HG03060 (cell line): ENCODE results near the gene WDPCP.
"Not testable (repeated sequence)": the region's sequence is repeated elsewhere in the genome, so short reads cannot be mapped to it uniquely, and the experiment has no call there.

Experiments used
- ATAC-seq: cut with Tn5 transposase; IDR thresholded peaks from one replicate; pipeline ENCODE4 v1.9.1; 2021; ENCODE audit warnings: low read depth, moderate number of reproducible peaks; ENCODE audit not compliant: unreplicated experiment

WDPCP gene

DNA sequence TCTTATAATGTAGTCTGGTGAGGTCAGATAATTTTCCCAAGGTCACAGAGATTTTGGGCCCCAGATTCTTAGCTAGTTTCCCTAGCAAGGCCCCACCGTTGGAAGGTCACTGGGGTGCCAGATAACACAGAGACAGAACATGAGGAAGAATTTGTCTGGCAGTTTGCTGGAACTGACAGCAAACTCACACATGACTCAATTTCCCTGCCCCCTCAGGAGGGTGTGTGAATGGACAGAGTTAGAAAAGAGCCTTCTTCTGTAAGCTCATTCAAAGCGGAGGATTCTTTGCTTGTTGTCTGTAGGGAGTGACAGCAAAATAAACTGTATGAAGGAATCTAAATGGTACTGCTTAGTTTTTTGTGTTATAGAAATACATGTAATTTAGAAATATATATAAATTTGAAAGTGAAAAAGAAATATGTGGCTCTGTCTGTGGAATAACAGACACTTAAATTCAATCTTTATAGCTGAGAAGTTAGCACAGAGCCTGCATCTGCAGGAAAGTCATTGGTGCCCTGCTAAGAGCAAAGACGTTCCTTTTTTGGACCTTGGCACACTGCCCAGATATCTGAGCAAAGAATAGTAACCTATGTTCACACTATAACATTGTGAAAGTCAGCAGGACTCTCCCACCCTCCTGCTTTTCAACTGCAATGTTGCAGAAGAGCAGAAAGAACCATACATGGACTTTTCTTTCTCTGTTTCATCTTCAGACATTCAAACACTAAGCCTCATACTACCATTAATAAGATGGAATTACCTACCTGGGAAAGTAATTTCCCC is 2.5 kb upstream of the WDPCP start:
- ATAC-seq, result no peak

DNA sequence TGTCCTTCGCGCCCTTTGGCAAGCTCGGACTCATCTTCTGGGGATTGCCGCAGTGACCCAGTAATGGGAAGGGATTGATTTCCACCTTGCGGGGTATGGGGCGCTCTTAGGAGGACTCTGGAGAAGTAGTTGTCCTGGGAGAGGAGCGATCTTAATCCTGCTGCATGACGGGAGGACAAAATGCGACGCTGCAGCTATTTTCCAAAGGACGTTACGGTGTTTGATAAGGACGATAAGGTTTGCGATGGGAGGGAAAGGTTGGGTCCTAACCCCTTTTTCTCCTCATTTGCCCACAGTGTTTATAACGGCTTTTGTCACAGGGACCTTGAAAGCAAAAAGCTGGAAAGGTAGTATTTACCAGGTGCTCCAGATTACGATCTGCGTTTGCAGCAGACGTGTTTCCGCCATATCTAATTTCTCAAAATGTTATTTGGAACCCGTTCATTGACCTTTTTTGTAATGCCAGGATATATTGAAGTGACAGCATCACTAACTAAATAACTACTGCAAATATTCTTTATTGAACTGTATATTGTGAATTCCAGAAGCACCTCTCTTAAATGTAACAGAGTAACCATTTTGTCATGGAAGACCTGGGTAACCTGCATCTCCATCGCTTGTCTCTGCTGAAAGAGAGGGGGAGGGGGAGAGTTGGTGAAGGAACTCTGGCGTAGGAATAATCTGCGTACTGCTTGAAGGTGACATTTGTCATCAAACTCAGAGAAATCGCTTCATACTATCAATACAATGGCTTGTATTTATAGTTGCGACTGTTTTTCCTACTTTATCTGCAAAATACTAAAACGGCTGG is 1.1 kb upstream of the WDPCP start:
- ATAC-seq, result no peak

DNA sequence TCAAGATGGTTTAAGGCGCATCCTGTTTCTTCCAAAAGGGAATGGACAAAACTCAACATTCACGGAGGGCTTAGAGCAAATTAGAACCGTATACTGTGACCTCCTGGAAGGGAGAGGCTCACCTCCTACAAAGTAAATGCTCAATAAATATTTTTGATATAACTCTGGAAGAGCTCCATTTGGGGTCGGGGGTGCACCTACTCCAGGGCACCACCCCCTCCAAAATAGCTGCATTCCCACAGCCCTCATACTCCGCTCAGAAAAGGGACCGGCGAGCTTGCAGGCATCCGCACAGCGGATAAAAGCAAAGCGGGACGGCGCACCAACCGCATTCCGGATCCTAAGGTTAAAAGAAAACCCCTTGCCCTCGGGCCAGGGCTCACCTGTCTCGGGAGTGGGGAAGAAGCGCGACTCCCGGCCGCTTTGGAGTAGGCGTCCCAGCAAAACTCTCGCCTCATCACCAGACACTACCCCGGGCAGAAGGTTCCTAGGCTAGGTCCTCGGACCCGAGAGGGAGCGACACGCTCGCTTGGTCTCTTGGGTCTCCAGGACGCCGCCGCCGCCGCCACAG is 378 bp downstream of the WDPCP start:
- ATAC-seq, result no peak

DNA sequence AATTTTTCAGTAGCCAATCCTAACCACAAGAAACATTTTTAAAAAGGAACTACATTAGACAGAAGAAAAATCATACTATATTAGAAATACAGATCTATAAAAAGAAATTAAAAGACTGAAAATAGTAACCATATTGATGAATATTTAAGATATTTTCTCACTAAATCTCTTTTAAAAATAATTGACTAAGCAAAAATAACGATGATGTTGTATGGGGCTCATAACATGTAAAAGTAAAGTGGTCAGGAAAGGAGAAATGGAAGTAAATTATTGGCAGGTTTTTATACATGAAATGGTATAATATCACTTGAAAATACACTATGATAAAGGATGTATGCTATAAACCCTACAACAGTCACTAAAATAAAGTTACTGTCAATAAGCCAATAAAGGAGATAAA is 5.4 kb downstream of the WDPCP start:
- ATAC-seq, result no peak

DNA sequence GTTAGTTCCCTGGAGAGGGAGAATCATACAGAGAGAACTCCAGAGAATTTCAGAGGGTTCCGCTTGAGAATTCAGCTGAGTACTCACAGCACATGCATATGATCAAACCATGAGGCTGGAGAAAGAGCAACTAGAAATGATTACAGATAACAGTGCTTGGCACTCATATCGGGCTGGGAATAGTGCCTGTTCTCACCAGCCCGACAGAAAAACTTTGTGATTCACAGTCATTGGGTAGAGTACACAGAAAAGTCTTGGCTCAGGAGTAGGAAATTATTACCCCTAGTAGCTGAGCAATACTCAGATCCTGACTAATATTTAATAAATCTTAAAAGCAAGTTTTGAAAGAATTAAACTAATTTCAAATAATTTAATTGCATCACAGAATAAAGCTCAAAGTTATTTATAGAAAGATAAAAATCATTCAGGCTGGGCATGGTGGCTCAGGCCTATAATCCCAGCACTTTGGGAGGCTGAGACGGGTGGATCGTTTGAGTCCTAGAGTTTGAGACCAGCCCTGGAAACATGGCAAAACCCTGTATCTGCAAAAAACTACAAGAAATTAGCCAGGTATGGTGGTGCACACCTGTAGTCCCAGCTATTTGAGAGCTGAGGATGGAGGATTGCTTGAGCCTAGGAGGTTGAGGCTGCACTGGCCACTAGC is 6.8 kb downstream of the WDPCP start:
- ATAC-seq, result no peak

DNA sequence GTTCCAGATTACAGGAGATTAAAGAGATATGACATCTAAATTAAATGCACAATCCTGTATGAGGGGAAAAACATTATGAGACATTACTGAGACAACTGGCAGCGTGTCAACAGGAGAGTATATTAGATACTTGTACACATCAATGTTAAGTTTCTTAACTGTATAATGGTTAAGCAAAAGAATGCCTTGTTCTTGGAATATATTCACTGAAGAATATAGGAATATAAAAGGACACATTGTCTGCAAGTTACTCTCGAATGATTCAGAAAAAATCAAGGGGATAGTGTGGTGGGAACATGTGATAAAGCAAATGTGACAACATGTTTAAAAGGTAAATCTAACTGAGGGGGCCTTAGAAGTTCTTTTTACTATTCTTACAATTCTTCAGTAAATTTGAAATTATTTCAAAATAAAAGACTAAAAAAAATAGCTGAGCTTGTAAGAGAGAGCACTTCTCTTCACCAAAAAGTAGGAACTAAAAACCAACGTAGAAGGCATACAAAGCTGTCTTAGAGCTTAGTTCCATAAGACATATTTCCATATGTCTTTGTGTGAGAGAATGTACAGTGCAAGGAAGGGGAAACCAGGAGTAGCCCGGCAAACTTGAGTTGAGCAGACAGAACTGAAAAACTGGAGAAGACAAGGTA is 7.5 kb downstream of the WDPCP start:
- ATAC-seq, result no peak

DNA sequence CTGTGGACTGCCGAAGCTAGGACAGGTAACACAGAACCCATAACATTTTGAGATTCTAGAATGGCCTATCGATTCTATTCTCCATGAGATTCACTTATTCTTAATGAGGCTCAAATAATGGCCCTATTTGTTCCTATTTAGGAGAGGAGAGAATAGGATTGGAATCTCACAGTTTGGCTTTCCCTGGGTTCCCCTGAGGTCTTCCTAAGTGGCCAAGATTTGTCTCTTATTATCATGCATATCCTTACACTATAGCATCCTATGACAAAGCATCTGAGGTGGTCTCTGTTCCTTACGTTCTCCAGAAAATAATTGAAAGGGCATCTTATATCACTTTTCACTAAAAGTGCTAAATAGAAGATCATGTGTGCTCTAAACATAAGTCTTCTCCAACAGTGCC is 9.5 kb downstream of the WDPCP start:
- ATAC-seq, result no peak

DNA sequence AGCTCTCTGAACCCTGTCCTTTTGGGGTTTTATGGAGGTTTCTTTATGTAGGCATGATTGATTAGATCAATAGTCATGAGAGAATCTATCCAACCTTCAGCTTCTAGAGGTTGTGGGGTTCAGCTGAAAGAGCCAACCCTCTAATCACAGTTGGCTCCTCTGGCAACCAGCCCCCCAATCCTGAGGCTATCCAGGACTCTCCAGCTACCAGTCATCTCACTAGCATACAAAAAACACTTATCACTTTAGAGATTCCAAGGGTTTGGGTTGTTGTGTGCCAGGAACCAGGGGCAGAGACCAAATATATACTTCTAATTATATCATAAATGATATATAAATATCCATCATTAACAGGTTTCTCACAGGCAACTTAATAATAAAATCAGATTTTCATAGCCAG is 11.7 kb downstream of the WDPCP start:
- ATAC-seq, result no peak

DNA sequence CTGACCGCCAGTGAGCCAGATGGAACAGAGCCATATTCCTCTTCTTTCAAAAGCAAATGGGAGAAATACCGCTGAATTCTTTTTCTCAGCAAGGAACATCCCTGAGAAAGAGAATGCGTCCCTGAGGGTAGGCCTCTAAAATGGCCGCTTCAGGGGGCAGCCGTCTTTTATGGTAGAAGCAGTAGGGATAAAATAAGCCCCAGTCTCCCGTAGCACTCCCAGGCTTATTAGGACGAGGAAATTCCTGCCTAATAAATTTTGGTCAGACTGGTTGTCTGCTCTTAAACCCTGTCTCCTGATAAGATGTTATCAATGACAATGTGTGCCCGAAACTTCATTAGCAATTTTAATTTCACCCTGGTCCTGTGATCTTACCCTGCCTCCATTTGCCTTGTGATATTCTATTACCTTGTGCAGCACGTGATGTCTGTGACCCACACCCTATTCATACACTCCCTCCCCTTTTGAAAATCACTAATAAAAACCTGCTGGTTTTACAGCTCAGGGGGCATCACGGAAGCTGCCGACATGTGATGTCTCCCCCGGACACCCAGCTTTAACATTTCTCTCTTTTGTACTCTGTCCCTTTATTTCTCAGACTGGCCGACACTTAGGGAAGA is 14.4 kb downstream of the WDPCP start:
- ATAC-seq, result not testable (repeated sequence)

DNA sequence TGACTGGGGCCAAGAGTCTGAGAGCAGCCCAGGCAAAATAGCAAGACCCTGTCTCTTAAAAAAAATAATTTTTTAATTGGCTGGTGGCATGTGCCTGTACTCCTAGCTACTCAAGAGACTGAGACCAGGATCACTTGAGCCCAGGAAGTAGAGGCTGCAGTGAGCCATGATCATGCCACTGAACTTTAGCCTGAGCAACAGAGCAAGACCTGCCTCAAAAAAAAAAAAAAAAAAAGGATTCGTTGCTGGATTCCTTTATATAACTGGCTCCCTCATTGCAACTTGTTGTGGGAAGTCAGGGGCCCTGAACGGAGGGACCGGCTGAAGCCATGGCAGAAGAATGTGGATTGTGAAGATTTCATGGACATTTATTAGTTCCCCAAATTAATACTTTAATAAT is 15.3 kb downstream of the WDPCP start:
- ATAC-seq, result not testable (repeated sequence)

DNA sequence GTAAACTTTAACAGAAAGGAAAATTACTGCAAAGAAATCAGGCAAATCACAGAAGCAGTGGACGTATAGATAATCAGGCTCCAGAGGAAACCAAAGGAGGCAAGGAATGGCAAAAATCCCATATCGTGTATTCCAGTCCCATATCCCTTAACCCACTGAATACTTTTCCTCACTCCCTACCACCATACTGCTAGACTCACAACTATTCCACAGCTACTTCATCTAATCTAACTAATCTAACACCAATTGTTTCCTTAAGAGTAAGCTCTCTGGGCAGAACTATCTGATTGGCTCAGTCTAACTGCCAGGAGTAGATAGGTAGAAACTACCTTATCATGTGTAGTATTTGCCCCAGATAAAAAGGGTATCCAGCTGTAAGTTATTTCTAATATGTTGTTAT is 16.3 kb downstream of the WDPCP start:
- ATAC-seq, result no peak

DNA sequence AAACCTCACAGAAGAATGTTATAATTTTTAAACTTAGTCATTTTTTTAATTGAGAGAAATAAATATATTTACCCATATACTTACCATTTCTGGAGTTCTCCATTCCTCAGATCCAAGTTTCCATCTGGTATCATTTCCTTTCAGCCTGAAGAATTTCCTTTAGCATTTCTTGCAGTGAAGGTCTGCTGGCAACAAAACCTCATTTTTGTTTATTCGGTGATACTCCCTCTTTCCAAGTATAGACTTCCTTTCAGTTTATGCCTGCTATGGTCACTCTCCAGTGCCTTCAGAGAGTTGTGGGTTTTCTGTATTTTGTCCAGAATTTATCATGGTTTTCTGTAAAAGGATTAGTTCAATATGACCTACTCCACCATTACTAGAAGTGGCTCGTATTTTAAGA is 17.0 kb downstream of the WDPCP start:
- no peak for ATAC-seq

DNA sequence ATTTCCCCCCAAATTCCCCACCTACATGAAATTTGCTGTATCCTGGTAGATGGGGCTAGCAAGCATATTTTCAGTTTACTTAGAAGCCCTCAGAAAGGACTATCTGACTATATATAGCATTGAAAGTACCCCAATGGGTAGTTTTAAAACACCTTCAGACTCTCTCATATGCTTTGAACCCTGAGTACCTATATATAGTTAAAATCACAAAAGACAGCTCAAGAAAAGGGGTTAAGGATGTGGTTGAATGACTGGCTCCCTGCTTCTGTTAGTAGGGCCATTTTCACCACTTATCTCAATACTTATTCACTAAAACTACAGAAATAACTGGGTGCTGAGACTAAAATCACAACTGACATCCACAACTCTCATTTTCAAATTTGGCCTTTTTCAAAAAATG is 18.5 kb downstream of the WDPCP start:
- no peak for ATAC-seq

DNA sequence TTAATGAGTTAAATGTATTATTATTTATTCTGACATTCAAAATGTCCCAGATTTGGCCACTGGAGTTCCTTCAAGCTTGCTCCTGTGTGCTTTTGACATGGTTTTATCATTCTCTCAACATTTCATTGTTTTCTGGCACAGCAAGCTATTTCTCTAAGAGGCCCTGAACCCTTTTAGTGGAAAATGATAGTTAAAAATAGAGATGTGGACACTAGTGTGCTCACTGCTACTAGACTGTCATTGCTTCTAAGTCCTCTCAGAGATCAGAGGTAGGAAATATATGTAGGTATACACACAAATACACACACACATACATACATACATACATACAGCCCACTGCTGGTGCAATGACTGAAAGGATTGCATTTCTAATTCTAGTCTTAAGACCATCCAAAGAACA is 25.5 kb downstream of the WDPCP start:
- ATAC-seq, result no peak

DNA sequence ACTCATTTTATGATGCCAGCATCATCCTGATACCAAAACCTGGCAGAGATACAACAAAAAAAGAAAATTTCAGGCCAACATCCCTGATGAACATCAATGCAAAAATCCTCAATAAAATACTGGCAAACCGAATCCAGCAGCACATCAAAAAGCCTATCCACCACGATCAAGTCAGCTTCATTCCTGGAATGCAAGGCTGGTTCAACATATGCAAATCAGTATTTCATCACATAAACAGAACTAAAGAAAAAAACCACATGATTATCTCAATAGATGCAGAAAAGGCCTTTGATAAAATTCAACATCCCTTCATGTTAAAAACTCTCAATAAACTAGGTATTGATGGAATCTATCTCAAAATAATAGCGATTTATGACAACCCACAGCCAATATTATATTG is 29.4 kb downstream of the WDPCP start:
- not testable (repeated sequence) for ATAC-seq

DNA sequence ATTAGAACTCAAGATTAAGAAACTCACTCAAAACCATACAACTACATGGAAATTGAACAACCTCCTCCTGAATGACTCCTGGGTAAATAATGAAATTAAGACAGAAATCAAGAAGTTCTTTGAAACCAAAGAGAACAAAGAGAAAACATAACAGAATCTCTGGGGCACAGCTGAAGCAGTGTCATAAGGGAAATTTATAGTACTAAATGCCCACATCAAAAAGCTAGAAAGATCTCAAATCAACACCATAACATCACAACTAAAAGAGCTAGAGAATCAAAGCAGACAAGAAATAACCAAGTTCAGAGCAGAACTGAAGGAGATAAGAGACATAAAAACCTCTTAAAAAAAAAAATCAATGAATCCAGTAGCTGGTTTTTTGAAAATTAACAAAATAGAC is 30.5 kb downstream of the WDPCP start:
- ATAC-seq, result not testable (repeated sequence)

DNA sequence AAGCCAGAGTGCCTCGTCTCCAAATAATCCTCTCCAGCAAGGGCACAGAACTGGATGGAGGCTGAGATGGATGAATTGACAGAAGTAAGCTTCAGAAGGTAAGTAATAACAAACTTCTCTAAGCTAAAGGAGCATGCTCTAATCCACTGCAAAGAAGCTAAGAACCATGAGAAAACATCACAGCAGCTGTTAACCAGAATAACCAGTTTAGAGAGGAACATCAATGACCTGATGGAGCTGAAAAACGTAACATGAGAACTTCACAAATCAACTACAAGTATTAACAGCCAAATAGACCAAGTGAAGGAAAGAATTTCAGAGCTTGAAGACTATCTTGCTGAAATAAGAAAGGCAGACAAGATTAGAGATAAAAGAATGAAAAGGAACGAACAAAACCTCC is 32.3 kb downstream of the WDPCP start:
- no peak for ATAC-seq

DNA sequence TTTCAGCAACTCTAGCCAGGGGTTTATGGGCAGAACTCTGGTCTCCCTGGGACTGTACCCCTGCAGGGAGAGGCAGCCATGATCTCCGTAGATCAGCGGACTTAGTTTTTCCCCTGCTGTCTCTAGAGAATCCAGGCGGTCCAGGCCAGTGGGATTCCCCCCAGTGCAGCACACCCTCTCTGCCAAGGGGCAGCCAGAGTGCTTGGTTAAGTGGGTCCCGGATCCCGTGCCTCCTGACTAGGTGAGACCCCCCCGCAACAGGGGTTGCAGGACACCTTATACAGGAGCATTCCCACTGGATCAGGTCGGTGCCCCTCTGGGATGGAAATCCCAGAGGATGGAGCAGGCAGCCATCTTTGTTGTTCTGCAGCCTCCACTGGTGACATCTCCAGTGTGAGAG is 33.0 kb downstream of the WDPCP start:
- no peak for ATAC-seq

DNA sequence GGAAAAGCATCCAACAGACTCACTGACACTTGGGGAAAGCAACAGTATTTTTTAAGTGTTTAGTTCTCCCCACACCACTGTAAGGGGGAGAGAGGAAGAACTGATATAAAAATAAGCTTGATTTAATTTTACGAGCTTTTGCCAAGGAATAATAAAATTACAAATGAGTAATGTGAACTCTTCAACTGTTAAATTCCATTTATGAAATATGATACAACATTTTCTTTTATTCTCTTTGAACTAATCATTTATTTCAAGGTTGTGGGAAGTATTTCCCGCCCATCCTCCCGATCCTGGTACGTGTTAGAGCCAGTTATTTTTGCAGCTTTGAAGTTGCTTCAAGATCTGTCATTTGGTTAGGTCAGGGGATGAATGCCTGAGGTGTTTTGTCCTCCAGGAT is 35.2 kb downstream of the WDPCP start:
- ATAC-seq, result no peak

DNA sequence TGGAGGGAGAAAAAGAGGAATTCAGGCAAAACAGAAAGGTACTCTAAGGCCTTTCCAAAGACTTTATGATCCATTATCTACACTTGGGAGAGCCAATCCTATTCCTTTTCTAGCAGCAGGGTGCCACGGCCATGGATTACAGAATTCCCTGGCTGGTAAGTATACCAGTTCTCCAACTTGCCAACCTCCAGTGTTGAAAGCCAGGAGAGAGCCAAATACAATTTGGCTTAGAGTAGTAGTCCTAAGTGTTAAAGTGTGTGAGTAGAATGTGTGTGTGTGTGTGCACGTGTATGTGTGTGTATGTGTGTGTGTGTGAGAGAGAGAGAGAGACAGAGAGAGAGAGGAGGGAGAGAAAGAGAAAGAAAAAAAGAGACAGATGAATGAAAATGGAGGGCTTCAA is 43.3 kb downstream of the WDPCP start:
- ATAC-seq, result no peak
